OCI-LY1 (cell line): ENCODE results near the gene GRIK3.

Experiments used
- EZH2 ChIP-seq: fragments of 200-600 bp; sonication (generic), shearing (Covaris generic); IDR thresholded peaks from 2 replicates; pipeline ENCODE4 v1.8.0; 2017; ENCODE audit warnings: borderline replicate concordance, mixed run types, mild to moderate bottlenecking, antibody characterized with exemption, low read length, moderate library complexity, mixed read lengths
- TF ChIP-seq, protein P1 (sequence below): fragments of 200-600 bp; sonication (generic), shearing (Covaris generic); IDR thresholded peaks from 2 replicates; pipeline ENCODE4 v1.5.1; 2017; ENCODE audit warnings: mild to moderate bottlenecking, antibody characterized with exemption, low read length, moderate library complexity, mixed read lengths

DNA sequence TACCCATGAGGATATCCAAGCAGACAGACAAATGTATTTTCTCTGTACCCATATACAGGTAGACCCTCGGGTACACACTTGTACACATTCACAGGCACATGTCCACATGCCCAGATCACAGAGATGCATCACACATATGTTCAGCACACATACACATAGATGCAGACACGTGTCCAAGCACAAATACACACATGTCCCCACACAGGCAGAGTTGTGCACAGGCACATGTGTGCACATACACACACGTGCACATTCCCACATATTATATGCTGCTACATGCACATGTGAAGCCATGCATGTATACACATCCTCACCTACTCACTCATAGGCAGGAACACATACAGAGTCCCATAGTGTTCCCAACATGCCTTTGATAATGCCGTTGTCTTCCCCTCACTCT lies 219.5 kb downstream of the GRIK3 start:
- TF ChIP-seq, protein P1, sequence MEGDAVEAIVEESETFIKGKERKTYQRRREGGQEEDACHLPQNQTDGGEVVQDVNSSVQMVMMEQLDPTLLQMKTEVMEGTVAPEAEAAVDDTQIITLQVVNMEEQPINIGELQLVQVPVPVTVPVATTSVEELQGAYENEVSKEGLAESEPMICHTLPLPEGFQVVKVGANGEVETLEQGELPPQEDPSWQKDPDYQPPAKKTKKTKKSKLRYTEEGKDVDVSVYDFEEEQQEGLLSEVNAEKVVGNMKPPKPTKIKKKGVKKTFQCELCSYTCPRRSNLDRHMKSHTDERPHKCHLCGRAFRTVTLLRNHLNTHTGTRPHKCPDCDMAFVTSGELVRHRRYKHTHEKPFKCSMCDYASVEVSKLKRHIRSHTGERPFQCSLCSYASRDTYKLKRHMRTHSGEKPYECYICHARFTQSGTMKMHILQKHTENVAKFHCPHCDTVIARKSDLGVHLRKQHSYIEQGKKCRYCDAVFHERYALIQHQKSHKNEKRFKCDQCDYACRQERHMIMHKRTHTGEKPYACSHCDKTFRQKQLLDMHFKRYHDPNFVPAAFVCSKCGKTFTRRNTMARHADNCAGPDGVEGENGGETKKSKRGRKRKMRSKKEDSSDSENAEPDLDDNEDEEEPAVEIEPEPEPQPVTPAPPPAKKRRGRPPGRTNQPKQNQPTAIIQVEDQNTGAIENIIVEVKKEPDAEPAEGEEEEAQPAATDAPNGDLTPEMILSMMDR, result no peak
- no peak for TF ChIP-seq EZH2
